ENCODE results near the gene CIT. TPM values are rescaled to one million over a fixed set of nuclear protein-coding genes. Genes with fewer than 3 reads are reported as not detected.
A peak's percentile ranks its signal among the peaks of the same experiment; 100 is the strongest.

The CIT gene
- total and polyA plus RNA-seq, 8 donors: 0.38 to 2.7 (median 0.84) TPM

GRCh38 chr12:119784673-119785072, 92.4 kb downstream of the CIT start:
- Histone ChIP-seq H3K27me3 (no peaks in the 10 kb centered on the region), H3K4me3 (no peak overlapping the region), H3K27ac (no peak overlapping the region), H3K36me3 (no peaks in the 10 kb centered on the region), H3K9me3 (no peaks in the 10 kb centered on the region), H3K4me1 (no peaks in the 10 kb centered on the region)
- intact Hi-C loops (cut with DNase I): loop anchor here in 1 of 3 donors (10.0 kb wide), 1 partner anchor 120 kb away; the partner anchor contains the start of gene PRKAB1
- no peak for TF ChIP-seq CTCF (IDR thresholded peaks at IDR 0.05)
- 98 to 99% methylated on average over 17 of the region's 17 CpGs for WGBS, 2 donors
- no peak for ATAC-seq
- no peak for FAIRE-seq
- DNase-seq: no peak

GRCh38 chr12:119783787-119784186, 93.3 kb downstream of the CIT start:
- intact Hi-C loops (cut with DNase I): loop anchor here in 1 of 3 donors (10.0 kb wide), 1 partner anchor 119 kb away; the partner anchor contains the start of gene PRKAB1
- no peak for TF ChIP-seq CTCF (IDR thresholded peaks at IDR 0.05)
- no peak for ATAC-seq
- no peak overlapping the region for H3K4me3 ChIP-seq
- H3K27ac ChIP-seq: no peak overlapping the region
- no peaks in the 10 kb centered on the region for H3K9me3 ChIP-seq
- H3K27me3 ChIP-seq: no peaks in the 10 kb centered on the region
- 93 to 95% methylated on average over 6 of the region's 6 CpGs for whole genome bisulfite sequencing, 2 donors
- DNase-seq: no peak
- H3K36me3 ChIP-seq: no peaks in the 10 kb centered on the region
- no peak for FAIRE-seq
- H3K4me1 ChIP-seq: no peaks in the 10 kb centered on the region

GRCh38 chr12:119781804-119782203, 95.3 kb downstream of the CIT start:
- intact Hi-C loops (cut with DNase I): loop anchor here in 1 of 3 donors (10.0 kb wide), 1 partner anchor 117 kb away; the partner anchor contains the start of gene PRKAB1
- no peaks in the 10 kb centered on the region for H3K36me3 ChIP-seq
- 85 to 91% methylated on average over 2 of the region's 2 CpGs for WGBS, 2 donors
- TF ChIP-seq CTCF (IDR thresholded peaks at IDR 0.05): no peak
- H3K4me1 ChIP-seq: no peaks in the 10 kb centered on the region
- H3K27me3 ChIP-seq: no peaks in the 10 kb centered on the region
- no peak for FAIRE-seq
- H3K27ac ChIP-seq: no peak overlapping the region
- no peaks in the 10 kb centered on the region for H3K9me3 ChIP-seq
- no peak for ATAC-seq
- no peak for DNase-seq
- H3K4me3 ChIP-seq: no peak overlapping the region

GRCh38 chr12:119780786-119781434, 96.2 kb downstream of the CIT start:
- Histone ChIP-seq H3K4me1 (no peaks in the 10 kb centered on the region), H3K4me3 (no peak overlapping the region), H3K27me3 (no peaks in the 10 kb centered on the region), H3K36me3 (no peaks in the 10 kb centered on the region), H3K27ac (no peak overlapping the region), H3K9me3 (no peaks in the 10 kb centered on the region)
- DNase-seq (peak in 5 of 6 donors; percentile 16 to 66 (median 52)), FAIRE-seq (peak; percentile 17), ATAC-seq (peak; percentile 67 to 85 (median 78))
- WGBS, 2 donors: 29 to 30% methylated on average over 8 of the region's 8 CpGs
- peak; percentile 60 to 71 (median 69) for TF ChIP-seq CTCF (IDR thresholded peaks at IDR 0.05)
- intact Hi-C loops (cut with DNase I): loop anchor here in 1 of 3 donors (10.0 kb wide), 1 partner anchor 116 kb away; the partner anchor contains the start of gene PRKAB1

All from pancreas (tissue), 10 donors.